Panc1 (cell line): ENCODE data around the gene CNTN4. TPM values are rescaled to one million over a fixed set of nuclear protein-coding genes. Genes with fewer than 3 reads are reported as not detected.

Experiments used
- ATAC-seq: fragments of 200-7000 bp; cut with Tn5 transposase; 2 replicates; pipeline ENCODE4 v1.9.1; 2020; ENCODE audit warnings: mild to moderate bottlenecking, moderate library complexity
- BruUV-seq: library from RNA; stranded (reverse); fragments of 400-500 nt; replicated peaks from 2 replicates; lab custom pipeline; 2021; lab: Mats Ljungman, UMichigan
- CTCF ChIA-PET: fragments of 300-600 bp; sonication (Branson Sonifier 250); formaldehyde crosslinking; loops from one replicate; lab custom pipeline; 2022; ENCODE audit warnings: antibody characterized with exemption; lab: Charles Lee
- POLR2A ChIA-PET: fragments of 300-600 bp; sonication (Branson Sonifier 250); formaldehyde crosslinking; loops from one replicate; lab custom pipeline; 2022; ENCODE audit warnings: antibody characterized with exemption; lab: Charles Lee
- DNase-seq: peaks from one replicate; pipeline ENCODE4 v3.0.0-alpha.2; 2010; ENCODE audit warnings: low read depth, low spot score
- H3K27ac ChIP-seq: 2 replicates; pipeline ENCODE4 v1.5.1; 2011; ENCODE audit warnings: mild to moderate bottlenecking, low read length, inconsistent platforms
- H3K27me3 ChIP-seq: fragments of 200-500 bp; sonication (Bioruptor generic); 2 replicates; pipeline ENCODE4 v1.6.0; 2014; ENCODE audit warnings: low read length, inconsistent platforms; ENCODE audit not compliant: control insufficient read depth, insufficient read depth
- H3K36me3 ChIP-seq: fragments of 200-500 bp; sonication (Bioruptor generic); 2 replicates; pipeline ENCODE4 v1.5.1; 2014; ENCODE audit warnings: inconsistent platforms, mild to moderate bottlenecking, low read length, moderate library complexity; ENCODE audit not compliant: control insufficient read depth, insufficient read depth
- H3K4me1 ChIP-seq: 2 replicates; pipeline ENCODE4 v1.5.1; 2011; ENCODE audit warnings: inconsistent platforms, mild to moderate bottlenecking, low read length, moderate library complexity; ENCODE audit not compliant: control insufficient read depth, insufficient read depth
- H3K4me3 ChIP-seq, 2 experiments: 2 replicates each; pipeline ENCODE4 v1.5.1; 2011 to 2012; ENCODE audit warnings: low read depth in 2 of 2, low read length in 2 of 2, mild to moderate bottlenecking in 2 of 2, inconsistent platforms in 1 of 2, moderate library complexity in 1 of 2
- H3K9me3 ChIP-seq: fragments of 200-500 bp; sonication (Bioruptor generic); 2 replicates; pipeline ENCODE4 v1.5.1; 2014; ENCODE audit warnings: low read depth, mild to moderate bottlenecking, inconsistent platforms, low read length, moderate library complexity; ENCODE audit not compliant: control insufficient read depth, insufficient read depth
- CTCF ChIP-seq: fragments of 450-650 bp; IDR thresholded peaks from 2 replicates; pipeline ENCODE4 v1.5.1; 2017; ENCODE audit warnings: mild to moderate bottlenecking
- POLR2AphosphoS5 ChIP-seq: IDR thresholded peaks from 2 replicates; pipeline ENCODE4 v1.6.1; 2012; ENCODE audit warnings: mild to moderate bottlenecking, low read depth, low read length, moderate library complexity
- REST ChIP-seq, 2 experiments: IDR thresholded peaks; 2 replicates each; pipeline ENCODE4 v1.6.1; 2011 to 2012; ENCODE audit warnings: low read depth in 2 of 2, control low read depth in 1 of 2, low read length in 1 of 2, mild to moderate bottlenecking in 1 of 2, moderate library complexity in 1 of 2; ENCODE audit not compliant: insufficient read depth in 1 of 2
- SIN3A ChIP-seq: IDR thresholded peaks from 2 replicates; pipeline ENCODE4 v1.6.1; 2012; ENCODE audit warnings: low read depth, mild to moderate bottlenecking, low read length, moderate library complexity, borderline replicate concordance; ENCODE audit not compliant: insufficient read depth
- TCF7L2 ChIP-seq: IDR thresholded peaks from 2 replicates; pipeline ENCODE4 v1.6.1; 2011; ENCODE audit warnings: mild to moderate bottlenecking, low read depth, low read length, inconsistent platforms
- in situ Hi-C: cut with HindIII; loops from 2 replicates; pipeline ENCODE4 v1.10.0; 2016; ENCODE audit warnings: low sequenced_read_pairs, low pct_unique_long_range_greater_than_20kb
- intact Hi-C: fragments of 100-400 bp; cut with micrococcal nuclease; formaldehyde crosslinking; loops from one replicate; pipeline ENCODE4 v1.10.0; 2022; ENCODE audit not compliant: unreplicated experiment
- total RNA-seq: library from RNA; stranded (reverse); gene quantifications from one replicate; pipeline ENCODE4 v1.2.1, GENCODE V29; 2021; ENCODE audit not compliant: unreplicated experiment

The CNTN4 gene
- total RNA-seq, 1 experiment from 2014 or later, result not detected

GRCh38 chr3:2484162-2485026, 385.7 kb downstream of the CNTN4 start:
- no peak overlapping the region for H3K4me3 ChIP-seq
- no peak overlapping the region for H3K27ac ChIP-seq
- ChIA-PET POLR2A (no interaction called here), CTCF (no interaction called here)
- no TSS peak for BruUV-seq
- intact Hi-C loops (no loop called here), in situ Hi-C loops (no loop called here)
- ATAC-seq (no peak), DNase-seq (no peak)
- no peaks in the 10 kb centered on the region for H3K9me3 ChIP-seq
- TF ChIP-seq REST (IDR thresholded peaks at IDR 0.05; ENCODE audit: insufficient read depth in 1 of 2, low read depth in 2 of 2, low read length in 1 of 2) (no peak), SIN3A (no peak), CTCF (no peak), TCF7L2 (no peak)
- H3K4me1 ChIP-seq, result no peaks in the 10 kb centered on the region
- no peaks in the 10 kb centered on the region for H3K27me3 ChIP-seq
- H3K36me3 ChIP-seq, result no peaks in the 10 kb centered on the region

- in situ Hi-C loops (no loop called here), intact Hi-C loops (no loop called here)
- TF ChIP-seq TCF7L2 (no peak), CTCF (no peak), SIN3A (no peak), POLR2AphosphoS5 (no peak), REST (IDR thresholded peaks at IDR 0.05; ENCODE audit: insufficient read depth in 1 of 2, low read depth in 2 of 2, low read length in 1 of 2) (no peak)
- H3K4me3 ChIP-seq, result no peak overlapping the region
- ChIA-PET POLR2A (no interaction called here), CTCF (no interaction called here)
- H3K27me3 ChIP-seq, result no peaks in the 10 kb centered on the region
- no peaks in the 10 kb centered on the region for H3K9me3 ChIP-seq
- no TSS peak for BruUV-seq
- H3K36me3 ChIP-seq, result no peaks in the 10 kb centered on the region
- DNase-seq (no peak), ATAC-seq (no peak)
- H3K4me1 ChIP-seq, result no peaks in the 10 kb centered on the region
- H3K27ac ChIP-seq, result no peak overlapping the region
Measured at GRCh38 chr3:2485027-2485375, 386.3 kb downstream of the CNTN4 start.
